Loucy (cell line): ENCODE results near the gene ADCY9.
"Not testable (repeated sequence)": the region's sequence is repeated elsewhere in the genome, so short reads cannot be mapped to it uniquely, and the experiment has no call there.

Source experiments
- H2AFZ ChIP-seq: fragments of 200-600 bp; sonication (generic); 2 replicates; pipeline ENCODE4 v1.6.0; 2016; ENCODE audit warnings: antibody characterized with exemption, mild to moderate bottlenecking, low read length, moderate library complexity
- H3F3A ChIP-seq: fragments of 200-600 bp; 2 replicates; pipeline ENCODE4 v1.6.0; 2016; ENCODE audit warnings: antibody characterized with exemption, low read depth, mild to moderate bottlenecking
- H3K27me3 ChIP-seq: fragments of 200-600 bp; sonication (generic); 2 replicates; pipeline ENCODE4 v1.6.1; 2014; ENCODE audit warnings: low read length, mild to moderate bottlenecking; ENCODE audit not compliant: insufficient read depth, poor library complexity, severe bottlenecking
- H3K36me3 ChIP-seq: fragments of 200-600 bp; sonication (generic); 2 replicates; pipeline ENCODE4 v1.6.1; 2016; ENCODE audit warnings: low read length; ENCODE audit not compliant: insufficient read depth
- H3K4me1 ChIP-seq: fragments of 200-600 bp; sonication (generic); 2 replicates; pipeline ENCODE4 v1.5.1; 2014; ENCODE audit warnings: low read length, mild to moderate bottlenecking; ENCODE audit not compliant: insufficient read depth, poor library complexity, severe bottlenecking
- H3K4me2 ChIP-seq: fragments of 200-600 bp; sonication (generic); 2 replicates; pipeline ENCODE4 v1.6.0; 2014; ENCODE audit warnings: antibody characterized with exemption, low read length, low read depth, mild to moderate bottlenecking; ENCODE audit not compliant: poor library complexity, severe bottlenecking
- H3K4me3 ChIP-seq: fragments of 200-600 bp; sonication (generic); 2 replicates; pipeline ENCODE4 v1.5.1; 2014; ENCODE audit warnings: low read length, mild to moderate bottlenecking, mixed read lengths; ENCODE audit not compliant: poor library complexity, severe bottlenecking
- H3K79me2 ChIP-seq: fragments of 200-600 bp; sonication (generic); 2 replicates; pipeline ENCODE4 v1.6.1; 2014; ENCODE audit warnings: low read length; ENCODE audit not compliant: insufficient read depth
- H3K9ac ChIP-seq: fragments of 200-600 bp; sonication (generic); 2 replicates; pipeline ENCODE4 v1.6.0; 2014; ENCODE audit warnings: mild to moderate bottlenecking, low read depth, low read length, moderate library complexity; ENCODE audit not compliant: poor library complexity, severe bottlenecking
- H3K9me2 ChIP-seq: fragments of 200-600 bp; sonication (generic); replicated peaks from 2 replicates; pipeline ENCODE4 v1.6.1; 2016; ENCODE audit warnings: low read depth, low read length, mixed read lengths
- H3K9me3 ChIP-seq: fragments of 200-600 bp; sonication (generic); 2 replicates; pipeline ENCODE4 v1.6.1; 2014; ENCODE audit warnings: mild to moderate bottlenecking, antibody characterized with exemption, low read length, low read depth; ENCODE audit not compliant: insufficient read depth
- H4K20me1 ChIP-seq: fragments of 200-600 bp; sonication (generic); 2 replicates; pipeline ENCODE4 v1.6.0; 2014; ENCODE audit warnings: antibody characterized with exemption, low read length, mild to moderate bottlenecking; ENCODE audit not compliant: insufficient read depth, poor library complexity, severe bottlenecking
- CTCF ChIP-seq: fragments of 200-600 bp; sonication (generic); conservative IDR thresholded peaks from 2 replicates; pipeline ENCODE4 v1.5.1; 2014; ENCODE audit warnings: mild to moderate bottlenecking, antibody characterized with exemption, low read length
- EZH2phosphoT487 ChIP-seq: fragments of 200-600 bp; IDR thresholded peaks from 2 replicates; pipeline ENCODE4 v1.6.1; 2018; ENCODE audit warnings: antibody characterized with exemption, mild to moderate bottlenecking, moderate library complexity, borderline replicate concordance

The ADCY9 gene

GRCh38 chr16:4158143-4159093 is 42.2 kb upstream of the ADCY9 start:
- Histone ChIP-seq H3K9ac (no peak overlapping the region), H3F3A (no peaks in the 10 kb centered on the region), H3K27me3 (no peaks in the 10 kb centered on the region), H3K36me3 (no peaks in the 10 kb centered on the region), H4K20me1 (no peaks in the 10 kb centered on the region), H3K9me2 (no peaks in the 10 kb centered on the region), H3K4me3 (no peak overlapping the region), H2AFZ (no peak overlapping the region), H3K4me2 (no peak overlapping the region), H3K79me2 (no peaks in the 10 kb centered on the region), H3K9me3 (no peaks in the 10 kb centered on the region), H3K4me1 (no peaks in the 10 kb centered on the region)
- TF ChIP-seq CTCF (no peak), EZH2phosphoT487 (no peak)

- no peaks in the 10 kb centered on the region for H3K36me3 ChIP-seq
- no peaks in the 10 kb centered on the region for H3K79me2 ChIP-seq
- no peak overlapping the region for H3K9ac ChIP-seq
- H4K20me1 ChIP-seq = no peaks in the 10 kb centered on the region
- H3K4me3 ChIP-seq = no peak overlapping the region
- no peaks in the 10 kb centered on the region for H3K9me2 ChIP-seq
- no peaks in the 10 kb centered on the region for H3K27me3 ChIP-seq
- no peaks in the 10 kb centered on the region for H3F3A ChIP-seq
- no peak overlapping the region for H2AFZ ChIP-seq
- TF ChIP-seq EZH2phosphoT487 = no peak
- no peak for TF ChIP-seq CTCF
- no peak overlapping the region for H3K4me2 ChIP-seq
- no peaks in the 10 kb centered on the region for H3K4me1 ChIP-seq
- no peaks in the 10 kb centered on the region for H3K9me3 ChIP-seq
These were observed 41.2 kb upstream of the ADCY9 start for GRCh38 chr16:4157376-4157825.

GRCh38 chr16:4156503-4156902 is 40.3 kb upstream of the ADCY9 start:
- not testable (repeated sequence) for H3K79me2 ChIP-seq

GRCh38 chr16:4153364-4153763 is 37.1 kb upstream of the ADCY9 start:
- H3K9ac ChIP-seq, H3K9me2 ChIP-seq, H2AFZ ChIP-seq, H3K4me2 ChIP-seq, H3K9me3 ChIP-seq, H4K20me1 ChIP-seq, H3K4me1 ChIP-seq, H3K79me2 ChIP-seq, H3K4me3 ChIP-seq, H3K36me3 ChIP-seq, H3F3A ChIP-seq, H3K27me3 ChIP-seq: not testable (repeated sequence)

More at GRCh38 chr16:4156503-4156902, 40.3 kb upstream of the ADCY9 start:
- not testable (repeated sequence) for H3K9me2 ChIP-seq, H3K4me1 ChIP-seq, H3K4me3 ChIP-seq, H3K27me3 ChIP-seq, H3K4me2 ChIP-seq, H3K9ac ChIP-seq, H2AFZ ChIP-seq, H3K9me3 ChIP-seq, H3F3A ChIP-seq, H3K36me3 ChIP-seq, H4K20me1 ChIP-seq
